IPS-20b (cell line): Measurements from ENCODE around the gene PWWP2B.

Source experiments
- H3K27ac ChIP-seq: one replicate; pipeline ENCODE4 v1.5.1; 2013; ENCODE audit warnings: low read length
- H3K27me3 ChIP-seq: 2 replicates; pipeline ENCODE4 v1.6.1; 2013; ENCODE audit warnings: mild to moderate bottlenecking, low read length, inconsistent platforms; ENCODE audit not compliant: insufficient read depth
- H3K36me3 ChIP-seq: 2 replicates; pipeline ENCODE4 v1.6.1; 2013; ENCODE audit warnings: low read depth, mild to moderate bottlenecking, inconsistent platforms, low read length, moderate library complexity; ENCODE audit not compliant: insufficient read depth
- H3K4me1 ChIP-seq: 2 replicates; pipeline ENCODE4 v1.6.1; 2013; ENCODE audit warnings: mild to moderate bottlenecking, control low read depth, inconsistent platforms, low read length, moderate library complexity; ENCODE audit not compliant: insufficient read depth
- H3K4me3 ChIP-seq: 2 replicates; pipeline ENCODE4 v1.5.1; 2013; ENCODE audit warnings: mild to moderate bottlenecking, low read length, inconsistent platforms
- H3K9ac ChIP-seq: 2 replicates; pipeline ENCODE4 v1.6.1; 2013; ENCODE audit warnings: low read depth, mild to moderate bottlenecking, inconsistent platforms, low read length, moderate library complexity
- H3K9me3 ChIP-seq: 2 replicates; pipeline ENCODE4 v1.6.1; 2013; ENCODE audit warnings: mild to moderate bottlenecking, low read depth, low read length, inconsistent platforms; ENCODE audit not compliant: insufficient read depth

PWWP2B gene

GRCh38 chr10:132452216-132452650 is 55.2 kb downstream of the PWWP2B start:
- H3K4me3 ChIP-seq, result no peak overlapping the region
- H3K9me3 ChIP-seq, result no peaks in the 10 kb centered on the region
- H3K27me3 ChIP-seq, result no peaks in the 10 kb centered on the region; the same call in 1 of the 2 replicates
- no peaks in the 10 kb centered on the region for H3K36me3 ChIP-seq
- peaks cover 5% of the 10 kb centered on the region; the same call in 1 of the 2 replicates for H3K4me1 ChIP-seq
- no peak overlapping the region for H3K27ac ChIP-seq
- H3K9ac ChIP-seq, result no peak overlapping the region

GRCh38 chr10:132452651-132453469 is 55.9 kb downstream of the PWWP2B start:
- no peak overlapping the region for H3K27ac ChIP-seq
- H3K27me3 ChIP-seq, result no peaks in the 10 kb centered on the region; the same call in 1 of the 2 replicates
- H3K9me3 ChIP-seq, result no peaks in the 10 kb centered on the region
- H3K4me3 ChIP-seq, result peak overlapping the region; percentile 49; the same call in 1 of the 2 replicates
- peaks cover 2% of the 10 kb centered on the region; the same call in 1 of the 2 replicates for H3K4me1 ChIP-seq
- no peak overlapping the region for H3K9ac ChIP-seq
- H3K36me3 ChIP-seq, result no peaks in the 10 kb centered on the region

- Histone ChIP-seq H3K27ac (no peak overlapping the region), H3K9me3 (no peaks in the 10 kb centered on the region), H3K9ac (no peak overlapping the region), H3K4me1 (no peaks in the 10 kb centered on the region), H3K36me3 (no peaks in the 10 kb centered on the region), H3K27me3 (no peaks in the 10 kb centered on the region; the same call in 1 of the 2 replicates), H3K4me3 (0 out of 2 replicates have a peak overlapping the region, but pooled peaks have one; percentile 16)
Observed at GRCh38 chr10:132453470-132453861, 56.5 kb downstream of the PWWP2B start.

- Histone ChIP-seq H3K9ac (no peak overlapping the region), H3K4me1 (no peaks in the 10 kb centered on the region), H3K36me3 (no peaks in the 10 kb centered on the region), H3K27ac (no peak overlapping the region), H3K4me3 (no peak overlapping the region), H3K27me3 (peaks cover 10% of the 10 kb centered on the region), H3K9me3 (no peaks in the 10 kb centered on the region)
Observed at GRCh38 chr10:132454296-132455198, 57.5 kb downstream of the PWWP2B start.

GRCh38 chr10:132455441-132455971 is 58.5 kb downstream of the PWWP2B start:
- Histone ChIP-seq H3K27me3 (peaks cover 14% of the 10 kb centered on the region), H3K4me3 (no peak overlapping the region), H3K4me1 (no peaks in the 10 kb centered on the region), H3K36me3 (no peaks in the 10 kb centered on the region), H3K9ac (no peak overlapping the region), H3K9me3 (no peaks in the 10 kb centered on the region), H3K27ac (no peak overlapping the region)

GRCh38 chr10:132455986-132456847 is 59.2 kb downstream of the PWWP2B start:
- no peaks in the 10 kb centered on the region for H3K36me3 ChIP-seq
- no peaks in the 10 kb centered on the region for H3K9me3 ChIP-seq
- no peaks in the 10 kb centered on the region for H3K4me1 ChIP-seq
- no peak overlapping the region for H3K4me3 ChIP-seq
- peaks cover 14% of the 10 kb centered on the region for H3K27me3 ChIP-seq
- no peak overlapping the region for H3K27ac ChIP-seq
- no peak overlapping the region for H3K9ac ChIP-seq

- Histone ChIP-seq H3K4me1 (no peaks in the 10 kb centered on the region), H3K4me3 (no peak overlapping the region), H3K9me3 (no peaks in the 10 kb centered on the region), H3K27me3 (peaks cover 14% of the 10 kb centered on the region), H3K9ac (no peak overlapping the region), H3K36me3 (no peaks in the 10 kb centered on the region), H3K27ac (no peak overlapping the region)
Observed at GRCh38 chr10:132456881-132457280, 59.9 kb downstream of the PWWP2B start.

GRCh38 chr10:132457328-132458070 is 60.5 kb downstream of the PWWP2B start:
- no peaks in the 10 kb centered on the region for H3K9me3 ChIP-seq
- no peaks in the 10 kb centered on the region for H3K4me1 ChIP-seq
- H3K27ac ChIP-seq, result no peak overlapping the region
- no peak overlapping the region for H3K4me3 ChIP-seq
- peaks cover 14% of the 10 kb centered on the region for H3K27me3 ChIP-seq
- no peak overlapping the region for H3K9ac ChIP-seq
- H3K36me3 ChIP-seq, result no peaks in the 10 kb centered on the region

- Histone ChIP-seq H3K9ac (no peak overlapping the region), H3K4me1 (no peaks in the 10 kb centered on the region), H3K27ac (no peak overlapping the region), H3K27me3 (peaks cover 14% of the 10 kb centered on the region), H3K9me3 (no peaks in the 10 kb centered on the region), H3K36me3 (no peaks in the 10 kb centered on the region), H3K4me3 (no peak overlapping the region)
Observed at GRCh38 chr10:132458071-132458585, 61.1 kb downstream of the PWWP2B start.

GRCh38 chr10:132458586-132459300 is 61.7 kb downstream of the PWWP2B start:
- Histone ChIP-seq H3K4me3 (no peak overlapping the region), H3K27ac (no peak overlapping the region), H3K36me3 (no peaks in the 10 kb centered on the region), H3K4me1 (no peaks in the 10 kb centered on the region), H3K27me3 (peaks cover 14% of the 10 kb centered on the region), H3K9ac (no peak overlapping the region), H3K9me3 (no peaks in the 10 kb centered on the region)
